Fibroblast of villous mesenchyme (primary cell): ENCODE results near the gene MPZL3. TPM values are rescaled to one million over a fixed set of nuclear protein-coding genes. Genes with fewer than 3 reads are reported as not detected.

ENCODE experiments used
- DNase-seq: peaks from one replicate; pipeline ENCODE4 v3.0.0-alpha.2; 2010; ENCODE audit warnings: low read depth
- H3K4me3 ChIP-seq: 2 replicates; pipeline ENCODE4 v1.5.1; 2011; ENCODE audit warnings: low read depth, mild to moderate bottlenecking, low read length
- total RNA-seq: library from RNA; depleted of rRNA; stranded (reverse); fragments of >200 nt; gene quantifications from 2 replicates; pipeline ENCODE4 v1.2.3, GENCODE V29; 2012
- TF ChIP-seq, protein P1 (sequence below): IDR thresholded peaks from 2 replicates; pipeline ENCODE4 v1.5.1; 2012; ENCODE audit warnings: low read depth, mild to moderate bottlenecking, low read length; ENCODE audit not compliant: insufficient read depth

MPZL3 gene
- total RNA-seq, 1 donor = 0.86 TPM

DNA sequence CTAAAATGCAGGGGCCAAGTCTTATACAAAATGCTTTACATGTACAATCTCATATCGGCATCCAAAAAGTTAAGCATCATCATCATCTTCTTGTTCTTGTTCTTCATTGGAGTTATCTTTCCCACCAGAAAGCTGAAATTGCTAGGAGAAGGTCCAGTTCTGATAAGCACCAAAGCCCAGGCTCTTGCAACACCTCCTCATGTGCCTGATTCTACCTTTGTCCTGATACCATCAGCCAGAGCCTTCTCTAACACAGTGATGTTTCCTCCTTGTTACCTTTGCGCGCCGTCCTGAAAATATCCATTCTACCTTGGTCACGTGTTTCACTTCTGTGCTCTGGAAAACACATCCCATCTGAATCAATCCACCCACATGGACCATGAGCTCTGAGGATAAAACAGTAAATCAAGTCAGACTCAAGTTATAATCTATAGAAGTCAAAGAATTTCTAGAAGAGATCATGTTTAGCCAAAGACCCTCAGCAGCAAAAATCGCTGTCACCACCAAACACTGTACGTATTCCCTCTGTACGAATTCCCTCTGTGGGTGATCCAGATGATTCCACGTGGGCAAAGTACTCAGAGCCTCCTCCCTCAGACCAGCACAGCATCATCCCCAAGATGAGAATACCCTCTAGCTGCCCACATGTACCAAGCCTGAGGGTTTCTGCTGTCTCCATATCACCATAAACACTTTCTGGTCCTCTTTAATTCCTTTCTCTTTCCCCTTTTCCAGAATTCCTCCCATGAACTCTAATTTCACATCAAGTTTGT is 46.4 kb downstream of the MPZL3 start:
- TF ChIP-seq, protein P1, sequence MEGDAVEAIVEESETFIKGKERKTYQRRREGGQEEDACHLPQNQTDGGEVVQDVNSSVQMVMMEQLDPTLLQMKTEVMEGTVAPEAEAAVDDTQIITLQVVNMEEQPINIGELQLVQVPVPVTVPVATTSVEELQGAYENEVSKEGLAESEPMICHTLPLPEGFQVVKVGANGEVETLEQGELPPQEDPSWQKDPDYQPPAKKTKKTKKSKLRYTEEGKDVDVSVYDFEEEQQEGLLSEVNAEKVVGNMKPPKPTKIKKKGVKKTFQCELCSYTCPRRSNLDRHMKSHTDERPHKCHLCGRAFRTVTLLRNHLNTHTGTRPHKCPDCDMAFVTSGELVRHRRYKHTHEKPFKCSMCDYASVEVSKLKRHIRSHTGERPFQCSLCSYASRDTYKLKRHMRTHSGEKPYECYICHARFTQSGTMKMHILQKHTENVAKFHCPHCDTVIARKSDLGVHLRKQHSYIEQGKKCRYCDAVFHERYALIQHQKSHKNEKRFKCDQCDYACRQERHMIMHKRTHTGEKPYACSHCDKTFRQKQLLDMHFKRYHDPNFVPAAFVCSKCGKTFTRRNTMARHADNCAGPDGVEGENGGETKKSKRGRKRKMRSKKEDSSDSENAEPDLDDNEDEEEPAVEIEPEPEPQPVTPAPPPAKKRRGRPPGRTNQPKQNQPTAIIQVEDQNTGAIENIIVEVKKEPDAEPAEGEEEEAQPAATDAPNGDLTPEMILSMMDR = no peak
- no peak overlapping the region for H3K4me3 ChIP-seq
- no peak for DNase-seq

DNA sequence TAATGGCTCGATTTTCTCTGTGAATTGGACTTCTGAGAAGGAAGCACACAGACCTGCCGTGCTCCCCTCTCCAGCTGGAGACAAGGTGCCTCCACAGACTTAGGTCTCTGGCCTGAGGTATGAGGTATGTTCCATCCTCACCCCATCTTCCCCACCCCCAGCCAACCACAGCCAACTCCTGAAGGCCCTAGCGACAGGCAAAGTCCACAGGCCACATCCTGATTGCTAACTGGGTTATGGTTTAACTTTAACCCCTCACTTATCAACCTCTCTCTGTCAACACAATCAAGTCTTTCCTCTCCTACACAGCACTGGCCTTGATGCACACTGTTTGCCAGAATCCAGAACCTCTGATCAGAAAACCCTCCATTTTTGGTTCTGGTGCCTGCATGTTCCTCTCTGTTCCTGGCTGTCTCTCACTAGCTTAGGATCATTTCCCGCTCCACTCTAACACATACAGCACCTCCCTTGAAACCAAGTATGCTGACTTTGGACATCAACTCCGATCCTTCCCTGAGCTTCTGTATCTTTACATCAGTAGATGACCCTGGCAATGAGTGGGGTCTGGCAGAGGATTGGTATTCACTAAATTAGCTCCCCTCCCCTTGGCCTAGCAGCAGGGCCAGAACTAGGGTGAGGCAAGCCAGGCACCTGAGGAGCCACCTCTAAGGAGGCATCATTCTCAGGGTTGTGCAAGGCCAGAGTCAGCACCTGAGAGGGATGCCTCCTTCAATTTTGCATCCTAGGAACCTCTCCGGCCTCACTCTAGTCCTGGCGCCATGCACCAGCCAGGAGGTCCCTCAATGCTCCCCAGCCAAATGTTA is 49.4 kb downstream of the MPZL3 start:
- H3K4me3 ChIP-seq = no peak overlapping the region
- TF ChIP-seq, protein P1 = no peak
- DNase-seq = no peak

DNA sequence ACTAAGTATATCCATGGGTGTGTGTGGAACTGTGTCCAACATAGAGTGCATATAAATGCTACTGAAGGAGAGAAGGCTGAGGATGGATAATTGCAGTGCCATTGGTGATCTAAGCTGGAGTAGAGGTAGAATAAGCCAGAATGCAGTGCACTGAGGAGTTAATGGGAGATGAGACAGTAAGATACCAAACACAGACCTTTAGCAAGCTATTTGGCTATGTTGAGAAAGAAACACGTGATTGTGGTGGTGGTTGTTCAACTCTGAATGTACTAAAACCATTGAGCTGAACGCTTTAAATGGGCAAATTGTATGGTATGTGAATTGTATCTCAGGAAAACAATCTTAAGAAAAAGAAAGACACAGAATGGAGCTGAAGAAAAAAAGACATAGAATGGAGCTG is 50.2 kb downstream of the MPZL3 start:
- H3K4me3 ChIP-seq = no peak overlapping the region
- DNase-seq = no peak
- TF ChIP-seq, protein P1 = no peak

DNA sequence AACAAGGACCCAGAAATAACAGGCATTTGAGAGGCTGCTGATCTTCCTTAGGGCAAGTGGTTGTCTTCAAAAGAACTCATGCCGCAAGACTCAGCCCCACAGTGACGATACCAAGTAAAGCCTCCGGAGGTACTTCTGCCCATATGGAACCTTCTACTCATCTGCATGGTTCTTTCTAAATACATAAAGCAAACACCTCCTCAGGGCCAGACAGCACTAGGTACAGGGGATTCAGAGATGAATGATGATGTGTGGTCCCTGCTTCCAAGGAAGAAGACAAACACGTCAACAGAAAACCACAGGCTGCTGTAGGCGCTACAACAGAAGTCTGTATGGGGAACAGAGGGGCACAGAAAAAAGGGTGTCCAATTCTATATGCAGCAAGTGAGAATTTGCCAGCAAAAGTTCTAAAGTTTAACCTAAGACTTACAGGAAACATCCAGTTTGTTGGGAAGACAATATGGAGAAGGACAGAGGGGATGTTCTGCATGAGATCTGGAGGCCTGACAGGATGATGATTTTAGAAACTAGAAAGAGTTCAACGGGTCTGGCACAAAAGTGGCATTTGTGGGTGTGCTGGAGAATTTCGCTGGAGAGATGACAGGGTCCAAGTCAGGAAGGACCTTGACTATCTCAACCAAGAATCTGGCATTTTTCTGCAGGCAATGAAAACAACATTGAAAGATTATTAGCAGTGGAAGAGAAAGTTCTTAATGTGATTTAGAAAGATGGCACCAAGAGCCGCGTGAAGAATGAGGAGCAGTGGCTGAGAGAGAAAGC is 51.1 kb downstream of the MPZL3 start:
- TF ChIP-seq, protein P1 = no peak
- no peak overlapping the region for H3K4me3 ChIP-seq
- no peak for DNase-seq

DNA sequence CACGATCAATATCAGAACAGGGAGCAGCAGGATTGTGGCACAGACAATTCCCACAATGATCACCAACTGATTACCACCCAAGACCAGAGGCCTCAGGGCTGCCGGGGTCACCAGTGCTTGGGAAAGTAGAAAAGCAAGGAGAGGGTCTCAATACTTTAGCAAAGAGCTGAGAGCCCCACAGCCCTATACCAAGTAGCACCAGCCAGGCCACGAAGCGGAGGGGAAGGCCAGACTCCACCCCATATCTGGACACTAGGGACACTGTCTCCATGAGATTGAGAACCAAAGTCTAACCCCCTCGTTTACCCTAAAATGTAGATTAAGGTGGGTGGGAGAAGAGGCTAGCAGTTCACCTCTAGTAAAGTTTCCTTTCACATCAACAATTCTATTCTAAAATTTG is 51.7 kb downstream of the MPZL3 start:
- no peak for DNase-seq
- no peak overlapping the region for H3K4me3 ChIP-seq
- TF ChIP-seq, protein P1 = no peak

DNA sequence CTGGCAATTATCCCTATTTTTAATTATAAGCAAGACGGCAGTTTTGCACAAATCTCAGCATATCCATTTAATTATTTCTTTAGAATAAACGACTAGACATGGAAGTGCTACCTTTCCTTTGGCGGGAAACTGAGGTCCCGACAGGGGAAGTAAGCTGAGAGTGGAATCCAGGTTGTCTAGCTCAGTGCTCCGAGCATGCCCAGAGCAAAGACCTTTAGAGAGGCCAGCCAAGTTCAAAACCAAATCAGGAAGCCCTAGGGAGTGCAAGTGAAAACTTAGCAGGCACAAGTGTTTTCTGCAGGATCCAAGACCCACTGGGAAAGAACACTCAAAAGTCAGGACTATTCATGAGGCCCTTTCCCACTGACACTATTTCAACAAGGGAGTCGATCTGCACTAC is 53.0 kb downstream of the MPZL3 start:
- no peak for DNase-seq
- no peak overlapping the region for H3K4me3 ChIP-seq
- TF ChIP-seq, protein P1 = no peak
